HCT116 (cell line): ENCODE data around the gene CCDC158.

Experiments used
- ATF3 ChIP-seq: IDR thresholded peaks from 2 replicates; pipeline ENCODE4 v1.6.1; 2012
- TF ChIP-seq, protein P1 (sequence below), 3 experiments: fragments of 200-600 bp in 1 of 3; sonication (generic) in 1 of 3; IDR thresholded peaks in 2 of 3; conservative IDR thresholded peaks in 1 of 3; 2 replicates each; pipeline ENCODE4 v1.5.1; 2012 to 2017; ENCODE audit warnings: low read depth in 2 of 3, low read length in 2 of 3, antibody characterized with exemption in 1 of 3, borderline replicate concordance in 1 of 3, control low read depth in 1 of 3, mild to moderate bottlenecking in 1 of 3, mixed read lengths in 1 of 3, mixed run types in 1 of 3, moderate library complexity in 1 of 3; ENCODE audit not compliant: insufficient read depth in 1 of 3

GRCh38 chr4:76267811-76268210 is 153.1 kb downstream of the CCDC158 start:
- no peak for TF ChIP-seq ATF3
- TF ChIP-seq, protein P1, sequence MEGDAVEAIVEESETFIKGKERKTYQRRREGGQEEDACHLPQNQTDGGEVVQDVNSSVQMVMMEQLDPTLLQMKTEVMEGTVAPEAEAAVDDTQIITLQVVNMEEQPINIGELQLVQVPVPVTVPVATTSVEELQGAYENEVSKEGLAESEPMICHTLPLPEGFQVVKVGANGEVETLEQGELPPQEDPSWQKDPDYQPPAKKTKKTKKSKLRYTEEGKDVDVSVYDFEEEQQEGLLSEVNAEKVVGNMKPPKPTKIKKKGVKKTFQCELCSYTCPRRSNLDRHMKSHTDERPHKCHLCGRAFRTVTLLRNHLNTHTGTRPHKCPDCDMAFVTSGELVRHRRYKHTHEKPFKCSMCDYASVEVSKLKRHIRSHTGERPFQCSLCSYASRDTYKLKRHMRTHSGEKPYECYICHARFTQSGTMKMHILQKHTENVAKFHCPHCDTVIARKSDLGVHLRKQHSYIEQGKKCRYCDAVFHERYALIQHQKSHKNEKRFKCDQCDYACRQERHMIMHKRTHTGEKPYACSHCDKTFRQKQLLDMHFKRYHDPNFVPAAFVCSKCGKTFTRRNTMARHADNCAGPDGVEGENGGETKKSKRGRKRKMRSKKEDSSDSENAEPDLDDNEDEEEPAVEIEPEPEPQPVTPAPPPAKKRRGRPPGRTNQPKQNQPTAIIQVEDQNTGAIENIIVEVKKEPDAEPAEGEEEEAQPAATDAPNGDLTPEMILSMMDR (IDR thresholded peaks at IDR 0.05 in 2 of 3, conservative IDR thresholded peaks at IDR 0.05 in 1 of 3; ENCODE audit: borderline replicate concordance in 1 of 3, insufficient read depth in 1 of 3, low read depth in 2 of 3, low read length in 2 of 3), result no peak
